Uterus (tissue), 4 donors: Measurements from ENCODE around the gene MAML2. TPM values are rescaled to one million over a fixed set of nuclear protein-coding genes. Genes with fewer than 3 reads are reported as not detected.
A peak's percentile ranks its signal among the peaks of the same experiment; 100 is the strongest.

Source experiments
- DNase-seq, 2 donors: peaks; one replicate each; pipeline ENCODE4 v3.0.0-alpha.2; 2019 to 2020
- H3K27ac ChIP-seq, 2 donors: fragments of 200-600 bp; sonication (generic); 1 replicate in 1 of 2; 2 replicates in 1 of 2; pipeline ENCODE4 v1.5.1; 2016 to 2018
- H3K27me3 ChIP-seq, 2 donors: fragments of 200-600 bp; sonication (generic); one replicate each; pipeline ENCODE4 v1.5.1; 2018 to 2019; ENCODE audit warnings: control low read depth in 1 of 2
- H3K36me3 ChIP-seq, 2 donors: fragments of 200-600 bp; sonication (generic); one replicate each; pipeline ENCODE4 v1.5.1; 2019; ENCODE audit warnings: control low read depth in 1 of 2
- H3K4me1 ChIP-seq, 2 donors: fragments of 200-600 bp; sonication (generic); one replicate each; pipeline ENCODE4 v1.5.1; 2018 to 2019; ENCODE audit warnings: control low read depth in 1 of 2
- H3K4me3 ChIP-seq, 2 donors: fragments of 200-600 bp; sonication (generic); 1 replicate in 1 of 2; 2 replicates in 1 of 2; pipeline ENCODE4 v1.5.1; 2018 to 2019; ENCODE audit warnings: mild to moderate bottlenecking in 1 of 2
- H3K9me3 ChIP-seq, 2 donors: fragments of 200-600 bp; sonication (generic); one replicate each; pipeline ENCODE4 v1.5.1; 2019; ENCODE audit warnings: control low read depth in 1 of 2
- CTCF ChIP-seq, 4 experiments: fragments of 200-600 bp in 2 of 4; fragments of 450-650 bp in 2 of 4; sonication (generic) in 2 of 4; IDR thresholded peaks; one replicate each; pipeline ENCODE4 v1.5.1; 2016 to 2019; ENCODE audit warnings: antibody characterized with exemption in 4 of 4, mild to moderate bottlenecking in 2 of 4, moderate library complexity in 1 of 4
- POLR2A ChIP-seq, 2 donors: fragments of 450-650 bp; IDR thresholded peaks; one replicate each; pipeline ENCODE4 v1.6.1; 2016; ENCODE audit warnings: antibody characterized with exemption in 2 of 2, mild to moderate bottlenecking in 1 of 2, moderate library complexity in 1 of 2
- intact Hi-C: fragments of 100-400 bp; cut with DNase I; formaldehyde crosslinking; loops from one replicate; pipeline ENCODE4 v1.15.1; 2023; ENCODE audit warnings: low total_unique reads
- total RNA-seq, 4 donors: library from RNA; depleted of rRNA in 3 of 4; stranded (reverse); fragments of >200 nt in 3 of 4; gene quantifications; one replicate each; pipeline versions ENCODE4 v1.1.0 to v1.2.4, GENCODE V29; 2014 to 2023
- donor health status: DM: yes; HTN: yes; CAD: no.

The MAML2 gene
- total RNA-seq, 4 donors from 2014 or later: 8.2 to 35.9 (median 19.8) TPM

- Histone ChIP-seq H3K27ac (peak overlapping the region; percentile 32 to 44), H3K27me3 (no peaks in the 10 kb centered on the region), H3K4me3 (no peak overlapping the region), H3K9me3 (no peaks in the 10 kb centered on the region), H3K36me3 (no peaks in the 10 kb centered on the region), H3K4me1 (peaks cover 0 to 1% of the 10 kb centered on the region in 2 donors)
- no peak for TF ChIP-seq POLR2A (IDR thresholded peaks at IDR 0.05)
- TF ChIP-seq CTCF (IDR thresholded peaks at IDR 0.05): no peak
- no peak for DNase-seq
- intact Hi-C loops: no loop called here
These were observed 64.7 kb downstream of the MAML2 start for GRCh38 chr11:96278039-96278897.

GRCh38 chr11:96277696-96278038 is 65.3 kb downstream of the MAML2 start:
- Histone ChIP-seq H3K27me3 (no peaks in the 10 kb centered on the region), H3K9me3 (no peaks in the 10 kb centered on the region), H3K4me1 (peaks cover 0 to 7% of the 10 kb centered on the region in 2 donors), H3K27ac (peak overlapping the region; percentile 32 to 44), H3K36me3 (no peaks in the 10 kb centered on the region), H3K4me3 (no peak overlapping the region)
- no peak for DNase-seq
- TF ChIP-seq POLR2A (IDR thresholded peaks at IDR 0.05): no peak
- TF ChIP-seq CTCF (IDR thresholded peaks at IDR 0.05): no peak
- intact Hi-C loops: no loop called here

- TF ChIP-seq POLR2A (IDR thresholded peaks at IDR 0.05) (no peak), CTCF (IDR thresholded peaks at IDR 0.05) (no peak)
- Histone ChIP-seq H3K27ac (no peak overlapping the region), H3K4me1 (peaks cover 0 to 8% of the 10 kb centered on the region in 2 donors), H3K4me3 (no peak overlapping the region), H3K27me3 (no peaks in the 10 kb centered on the region), H3K36me3 (no peaks in the 10 kb centered on the region), H3K9me3 (no peaks in the 10 kb centered on the region)
- intact Hi-C loops: no loop called here
- DNase-seq: no peak
These were observed 66.2 kb downstream of the MAML2 start for GRCh38 chr11:96276836-96277235.

GRCh38 chr11:96275801-96276594 is 67.0 kb downstream of the MAML2 start:
- DNase-seq: no peak
- Histone ChIP-seq H3K27me3 (no peaks in the 10 kb centered on the region), H3K27ac (peak overlapping the region; percentile 15 to 52), H3K36me3 (no peaks in the 10 kb centered on the region), H3K9me3 (no peaks in the 10 kb centered on the region), H3K4me3 (no peak overlapping the region), H3K4me1 (peaks cover 0 to 8% of the 10 kb centered on the region in 2 donors)
- TF ChIP-seq POLR2A (IDR thresholded peaks at IDR 0.05) (no peak), CTCF (IDR thresholded peaks at IDR 0.05) (no peak)
- intact Hi-C loops: no loop called here

GRCh38 chr11:96273507-96273906 is 69.5 kb downstream of the MAML2 start:
- no peak for DNase-seq
- intact Hi-C loops: no loop called here
- H3K4me1 ChIP-seq: peaks cover 0 to 8% of the 10 kb centered on the region in 2 donors
- H3K27me3 ChIP-seq: no peaks in the 10 kb centered on the region
- no peaks in the 10 kb centered on the region for H3K36me3 ChIP-seq
- peak overlapping the region; percentile 8 to 72 for H3K27ac ChIP-seq
- H3K9me3 ChIP-seq: no peaks in the 10 kb centered on the region
- TF ChIP-seq CTCF (IDR thresholded peaks at IDR 0.05) (no peak), POLR2A (IDR thresholded peaks at IDR 0.05) (no peak)
- H3K4me3 ChIP-seq: no peak overlapping the region
